D721Med (cell line): Measurements from ENCODE around the gene TP73.

ENCODE experiments used
- DNase-seq: peaks from one replicate; pipeline ENCODE4 v3.0.0; 2011; ENCODE audit warnings: low spot score; ENCODE audit not compliant: insufficient read length
- FAIRE-seq: peaks from 2 replicates; lab custom pipeline; 2011; peaks lifted over from hg19 to GRCh38; lab: Jason Lieb, UNC
- CTCF ChIP-seq: IDR thresholded peaks from 2 replicates; pipeline ENCODE4 v1.5.1; 2012; ENCODE audit warnings: mild to moderate bottlenecking, control low read depth; ENCODE audit not compliant: insufficient read depth; ENCODE audit errors: missing control alignments

Gene TP73

GRCh38 chr1:3657578-3658230, 5.4 kb downstream of the TP73 start:
- no peak for DNase-seq
- TF ChIP-seq CTCF: no peak
- FAIRE-seq: no peak

GRCh38 chr1:3658231-3658615, 5.9 kb downstream of the TP73 start:
- no peak for TF ChIP-seq CTCF
- DNase-seq (no peak), FAIRE-seq (no peak)

- FAIRE-seq (no peak), DNase-seq (no peak)
- no peak for TF ChIP-seq CTCF
Observed at GRCh38 chr1:3659093-3659492, 6.8 kb downstream of the TP73 start.

- FAIRE-seq (no peak), DNase-seq (no peak)
- TF ChIP-seq CTCF: no peak
Observed at GRCh38 chr1:3660704-3661103, 8.4 kb downstream of the TP73 start.

- no peak for DNase-seq
- FAIRE-seq: no peak
- TF ChIP-seq CTCF: no peak
Observed at GRCh38 chr1:3661631-3662030, 9.3 kb downstream of the TP73 start.

GRCh38 chr1:3662080-3662671, 9.9 kb downstream of the TP73 start:
- FAIRE-seq: no peak
- DNase-seq: no peak
- TF ChIP-seq CTCF: no peak

GRCh38 chr1:3663999-3664699, 11.8 kb downstream of the TP73 start:
- TF ChIP-seq CTCF: no peak
- FAIRE-seq (no peak), DNase-seq (no peak)
